NOMO-1 treated with dmso at 0.1 percent for 144 hours (cell line): ENCODE measurements around the gene AOPEP.

Experiments used
- DNase-seq: peaks from one replicate; lab custom pipeline; 2025; ENCODE audit not compliant: unreplicated experiment; lab: John Stamatoyannopoulos, UW

Gene AOPEP

GRCh38 chr9:95090023-95090791 lies 363.7 kb downstream of the AOPEP start:
- DNase-seq = no peak

GRCh38 chr9:95090871-95091577 lies 364.5 kb downstream of the AOPEP start:
- no peak for DNase-seq

GRCh38 chr9:95091601-95092261 lies 365.2 kb downstream of the AOPEP start:
- no peak for DNase-seq

- no peak for DNase-seq
Measured at GRCh38 chr9:95092262-95093072, 366.0 kb downstream of the AOPEP start.

- DNase-seq = no peak
Measured at GRCh38 chr9:95093586-95093985, 367.1 kb downstream of the AOPEP start.

- DNase-seq = no peak
Measured at GRCh38 chr9:95094002-95094401, 367.5 kb downstream of the AOPEP start.

- DNase-seq = no peak
Measured at GRCh38 chr9:95095641-95096355, 369.3 kb downstream of the AOPEP start.

- DNase-seq = no peak
Measured at GRCh38 chr9:95096381-95096780, 369.9 kb downstream of the AOPEP start.

GRCh38 chr9:95096807-95097206 lies 370.3 kb downstream of the AOPEP start:
- no peak for DNase-seq

- DNase-seq = no peak
Measured at GRCh38 chr9:95097279-95097678, 370.8 kb downstream of the AOPEP start.

- no peak for DNase-seq
Measured at GRCh38 chr9:95098391-95098921, 372.0 kb downstream of the AOPEP start.

GRCh38 chr9:95099321-95100070 lies 373.0 kb downstream of the AOPEP start:
- DNase-seq = no peak

- no peak for DNase-seq
Measured at GRCh38 chr9:95100071-95100627, 373.6 kb downstream of the AOPEP start.

GRCh38 chr9:95101326-95101725 lies 374.8 kb downstream of the AOPEP start:
- no peak for DNase-seq

GRCh38 chr9:95102001-95102433 lies 375.5 kb downstream of the AOPEP start:
- no peak for DNase-seq

GRCh38 chr9:95102572-95102971 lies 376.1 kb downstream of the AOPEP start:
- no peak for DNase-seq

GRCh38 chr9:95103281-95103771 lies 376.8 kb downstream of the AOPEP start:
- no peak for DNase-seq

- DNase-seq = no peak
Measured at GRCh38 chr9:95103871-95104580, 377.5 kb downstream of the AOPEP start.
